ENCODE measurements around the gene EIF6. TPM values are rescaled to one million over a fixed set of nuclear protein-coding genes. Genes with fewer than 3 reads are reported as not detected.
A peak's percentile ranks its signal among the peaks of the same experiment; 100 is the strongest.

EIF6 gene
- total and polyA plus RNA-seq, 7 donors: 61.9 to 289 (median 71.3) TPM

DNA sequence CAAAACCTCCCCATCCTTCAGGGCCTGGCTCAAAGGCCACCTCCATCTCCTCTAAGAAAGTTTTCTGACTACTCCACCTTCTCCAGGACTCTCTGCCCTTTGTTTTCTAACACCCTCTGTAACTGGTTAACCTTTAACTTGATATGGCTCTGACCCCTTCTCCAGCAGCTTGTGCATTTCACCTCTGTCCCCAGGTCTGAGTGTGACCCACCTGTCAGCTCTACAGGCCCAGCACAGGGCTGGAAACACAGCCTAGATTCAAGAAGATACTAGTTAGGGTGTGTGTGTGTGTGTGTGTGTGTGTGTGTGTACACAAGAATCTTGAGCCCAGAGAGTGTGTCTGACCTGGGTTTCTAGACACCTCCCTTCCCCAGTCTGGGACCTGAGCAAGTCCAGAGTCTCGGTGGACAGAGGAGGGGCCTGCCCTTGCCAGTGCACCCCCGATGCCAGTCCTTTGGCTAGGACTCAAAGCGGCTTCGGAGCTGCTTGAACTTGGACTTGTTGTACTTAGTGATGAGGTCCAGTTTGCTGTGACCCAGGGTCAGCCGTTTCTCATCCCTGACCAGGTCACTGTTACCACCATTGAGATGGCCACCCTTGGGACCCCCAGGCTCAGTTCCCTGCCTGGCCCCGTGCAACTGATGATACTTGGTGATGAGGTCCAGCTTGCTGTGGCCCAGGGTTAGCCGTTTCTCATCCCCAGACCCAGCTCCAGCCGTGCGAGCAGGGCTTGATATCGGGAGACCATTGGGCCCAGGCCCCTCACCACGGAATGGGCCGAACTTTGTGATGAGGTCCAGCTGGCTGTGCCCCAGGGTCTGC, 1.7 kb upstream of the EIF6 start:
- H3K27me3 ChIP-seq: no peaks in the 10 kb centered on the region
- TF ChIP-seq POLR2A (IDR thresholded peaks at IDR 0.05) (no peak), POLR2AphosphoS5 (IDR thresholded peaks at IDR 0.05) (no peak), EP300 (IDR thresholded peaks at IDR 0.05) (no peak), CTCF (IDR thresholded peaks at IDR 0.05) (no peak)
- no peak overlapping the region for H3K27ac ChIP-seq
- H3K4me1 ChIP-seq: peaks cover 0 to 23% (median 21%) of the 10 kb centered on the region in 4 donors
- no peaks in the 10 kb centered on the region for H3K36me3 ChIP-seq
- intact Hi-C loops (cut with DNase I): no loop called here
- DNase-seq: no peak
- no peak overlapping the region for H3K4me3 ChIP-seq
- no peaks in the 10 kb centered on the region for H3K9me3 ChIP-seq
- 75 to 90% methylated on average over 12 of the region's 12 CpGs for WGBS, 2 donors

- no peak for TF ChIP-seq POLR2AphosphoS5 (IDR thresholded peaks at IDR 0.05)
- TF ChIP-seq CTCF (IDR thresholded peaks at IDR 0.05): no peak
- TF ChIP-seq POLR2A (IDR thresholded peaks at IDR 0.05): no peak
- no peak for TF ChIP-seq EP300 (IDR thresholded peaks at IDR 0.05)
- Histone ChIP-seq H3K9me3 (no peaks in the 10 kb centered on the region), H3K4me1 (peaks cover 0 to 23% (median 21%) of the 10 kb centered on the region in 4 donors), H3K36me3 (peaks cover 0 to 2% (median 0%) of the 10 kb centered on the region in 4 donors), H3K4me3 (no peak overlapping the region), H3K27me3 (no peaks in the 10 kb centered on the region), H3K27ac (no peak overlapping the region)
- intact Hi-C loops (cut with DNase I): no loop called here
- no peak for DNase-seq
- 34 to 69% methylated on average over 5 of the region's 5 CpGs for WGBS, 2 donors
Observed at GRCh38 chr20:35285806-35286076, 1.2 kb upstream of the EIF6 start.

- no peaks in the 10 kb centered on the region for H3K9me3 ChIP-seq
- no peaks in the 10 kb centered on the region for H3K27me3 ChIP-seq
- H3K4me3 ChIP-seq: peak overlapping the region; percentile 70 to 91 (median 74)
- WGBS, 2 donors: 45 to 56% methylated on average over 19 of the region's 19 CpGs
- intact Hi-C loops (cut with DNase I): no loop called here
- no peak for TF ChIP-seq EP300 (IDR thresholded peaks at IDR 0.05)
- TF ChIP-seq POLR2A (IDR thresholded peaks at IDR 0.05): no peak
- TF ChIP-seq POLR2AphosphoS5 (IDR thresholded peaks at IDR 0.05): no peak
- no peak for TF ChIP-seq CTCF (IDR thresholded peaks at IDR 0.05)
- no peak for DNase-seq
- H3K27ac ChIP-seq: peak overlapping the region; percentile 80 to 86 (median 82)
- peaks cover 3 to 7% (median 4%) of the 10 kb centered on the region in 4 donors for H3K36me3 ChIP-seq
- peaks cover 0 to 23% (median 21%) of the 10 kb centered on the region in 4 donors for H3K4me1 ChIP-seq
Observed at GRCh38 chr20:35284992-35285805, 627 bp upstream of the EIF6 start.

- H3K9me3 ChIP-seq: no peaks in the 10 kb centered on the region
- TF ChIP-seq EP300 (IDR thresholded peaks at IDR 0.05) (no peak), POLR2AphosphoS5 (IDR thresholded peaks at IDR 0.05) (no peak), POLR2A (IDR thresholded peaks at IDR 0.05) (no peak), CTCF (IDR thresholded peaks at IDR 0.05) (no peak)
- peak overlapping the region; percentile 80 to 86 (median 82) for H3K27ac ChIP-seq
- peaks cover 17 to 23% (median 20%) of the 10 kb centered on the region in 4 donors for H3K36me3 ChIP-seq
- intact Hi-C loops (cut with DNase I): no loop called here
- H3K4me1 ChIP-seq: peaks cover 0 to 27% (median 22%) of the 10 kb centered on the region in 4 donors
- H3K4me3 ChIP-seq: peak overlapping the region; percentile 70 to 91 (median 74)
- no peak for DNase-seq
- 10 to 20% methylated on average over 24 of the region's 24 CpGs for WGBS, 2 donors
- H3K27me3 ChIP-seq: no peaks in the 10 kb centered on the region
Observed at GRCh38 chr20:35283441-35284266, 918 bp downstream of the EIF6 start.

Data from sigmoid colon (tissue), 7 donors.